Stimulated activated CD8-positive, alpha-beta memory T cell treated with anti-CD3 and anti-CD28 coated beads, Interleukin-7, amount 100 ng/mL, for 48 hours (primary cell): ENCODE measurements around the gene TKFC.
"Not testable (repeated sequence)": the region's sequence is repeated elsewhere in the genome, so short reads cannot be mapped to it uniquely, and the experiment has no call there.

Experiments used
- DNase-seq, 2 donors: peaks; one replicate each; pipeline ENCODE4 v3.0.0-alpha.2; 2020; ENCODE audit warnings: low read depth in 1 of 2; ENCODE audit errors: extremely low read depth in 1 of 2

Gene TKFC

DNA sequence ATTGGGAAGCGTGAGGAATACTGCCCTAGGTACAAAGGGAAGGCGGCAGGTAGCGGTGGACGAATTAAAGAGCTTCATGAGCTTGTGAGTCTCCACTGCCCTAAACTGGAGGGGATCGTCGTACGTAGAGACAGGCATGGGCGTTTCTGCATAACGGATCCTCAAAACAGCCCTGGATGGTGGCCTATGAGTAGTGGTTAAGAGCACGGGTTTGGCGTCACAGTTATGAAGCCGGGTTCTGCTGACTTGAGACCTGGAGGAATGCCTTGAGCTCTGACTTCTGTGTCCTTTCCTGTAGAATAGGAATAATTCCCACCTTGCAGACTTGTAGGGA, 29.5 kb downstream of the TKFC start:
- DNase-seq = peak in 1 of 2 donors; percentile 4

GRCh38 chr11:61364012-61364675, 31.1 kb downstream of the TKFC start:
- no peak for DNase-seq

GRCh38 chr11:61367406-61367805, 34.4 kb downstream of the TKFC start:
- DNase-seq = no peak

DNA sequence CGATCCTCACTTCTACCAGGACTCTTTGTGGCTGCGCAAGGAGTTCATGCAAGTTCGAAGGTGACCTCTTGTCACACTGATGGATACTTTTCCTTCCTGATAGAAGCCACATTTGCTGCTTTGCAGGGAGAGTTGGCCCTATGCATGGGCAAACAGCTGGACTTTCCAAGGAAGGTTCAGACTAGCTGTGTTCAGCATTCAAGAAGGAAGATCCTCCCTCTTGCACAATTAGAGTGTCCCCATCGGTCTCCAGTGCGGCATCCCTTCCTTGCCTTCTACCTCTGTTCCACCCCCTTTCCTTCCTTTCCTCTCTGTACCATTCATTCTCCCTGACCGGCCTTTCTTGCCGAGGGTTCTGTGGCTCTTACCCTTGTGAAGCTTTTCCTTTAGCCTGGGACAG, 35.6 kb downstream of the TKFC start:
- no peak for DNase-seq

DNA sequence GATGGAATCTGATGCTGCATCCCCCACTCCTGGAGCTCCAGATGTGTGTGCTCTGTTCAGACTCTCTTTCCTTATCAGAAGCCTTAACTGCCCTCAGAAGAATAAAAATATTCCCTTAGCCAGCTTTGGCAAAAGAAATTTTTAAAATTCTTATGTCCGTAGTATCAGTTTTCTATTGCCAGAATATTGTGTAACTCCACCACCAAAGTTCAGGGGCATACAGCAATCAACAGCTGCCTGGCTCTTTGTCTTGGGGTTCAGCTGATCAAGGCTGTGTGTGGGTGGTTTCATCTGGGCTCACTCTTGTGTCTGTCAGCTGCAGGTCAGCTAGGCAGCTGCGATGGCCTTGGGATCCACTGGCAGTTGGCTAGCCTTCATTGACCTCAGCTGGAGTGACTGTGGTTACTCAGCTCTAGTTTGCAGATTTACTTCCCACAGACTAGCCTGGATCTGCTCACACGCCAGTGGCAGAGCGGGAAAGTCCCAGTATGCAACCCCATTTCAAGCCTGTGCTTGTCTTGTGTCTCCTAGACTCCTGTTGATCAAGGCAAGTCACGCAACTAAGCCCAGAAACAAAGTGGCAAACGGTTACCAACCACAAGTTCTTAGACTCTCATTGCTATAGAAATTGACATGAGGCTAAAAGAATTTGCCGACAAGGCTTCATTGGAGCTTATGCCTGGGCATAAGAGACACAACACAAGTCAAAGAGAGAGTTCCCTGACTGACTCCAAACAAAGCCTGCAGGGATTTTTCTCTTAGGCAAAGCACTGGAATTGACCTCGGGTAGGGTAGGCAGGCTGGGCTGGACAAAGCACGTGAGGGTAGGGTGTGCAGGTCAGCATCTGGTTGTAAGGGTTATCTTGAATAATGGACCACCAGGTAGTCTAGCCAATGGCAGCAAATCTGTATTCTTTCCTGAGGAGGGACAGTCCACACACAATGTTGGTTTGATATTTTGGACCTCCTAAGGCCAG, 36.6 kb downstream of the TKFC start:
- DNase-seq = no peak

- DNase-seq = no peak
Measured at GRCh38 chr11:61370349-61371005, 37.4 kb downstream of the TKFC start.

GRCh38 chr11:61372659-61373420, 39.8 kb downstream of the TKFC start:
- no peak for DNase-seq

- DNase-seq = no peak
Measured at GRCh38 chr11:61375761-61376108, 42.7 kb downstream of the TKFC start.

GRCh38 chr11:61377461-61378160, 44.6 kb downstream of the TKFC start:
- no peak for DNase-seq

DNA sequence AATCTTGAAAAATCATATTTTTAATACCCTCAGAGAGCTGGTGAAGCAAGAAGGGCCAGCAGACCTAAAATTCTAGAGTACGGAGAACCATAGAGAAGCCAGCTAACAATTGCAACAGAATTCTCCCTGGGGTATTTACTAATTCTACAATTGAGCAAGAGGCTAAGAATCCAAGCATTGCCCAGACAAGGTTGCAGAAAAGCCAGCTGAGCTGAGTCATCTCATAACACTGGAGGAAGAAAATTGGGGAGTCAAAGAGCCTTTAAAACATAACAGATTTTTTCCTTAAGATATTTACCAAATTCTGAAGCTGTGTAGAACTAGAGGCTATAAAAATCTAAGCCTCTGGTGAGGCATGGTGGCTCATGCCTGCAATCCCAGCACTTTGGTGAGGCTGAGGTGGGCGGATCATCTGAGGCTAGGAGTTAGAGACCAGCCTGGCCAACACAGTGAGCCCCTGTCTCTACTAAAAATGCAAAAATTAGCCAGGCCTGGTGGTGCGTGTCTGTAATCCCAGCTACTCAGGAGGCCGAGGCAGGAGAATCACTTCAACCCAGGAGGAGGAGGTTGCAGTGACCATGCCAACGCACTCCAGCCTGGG, 45.8 kb downstream of the TKFC start:
- DNase-seq = no peak

DNA sequence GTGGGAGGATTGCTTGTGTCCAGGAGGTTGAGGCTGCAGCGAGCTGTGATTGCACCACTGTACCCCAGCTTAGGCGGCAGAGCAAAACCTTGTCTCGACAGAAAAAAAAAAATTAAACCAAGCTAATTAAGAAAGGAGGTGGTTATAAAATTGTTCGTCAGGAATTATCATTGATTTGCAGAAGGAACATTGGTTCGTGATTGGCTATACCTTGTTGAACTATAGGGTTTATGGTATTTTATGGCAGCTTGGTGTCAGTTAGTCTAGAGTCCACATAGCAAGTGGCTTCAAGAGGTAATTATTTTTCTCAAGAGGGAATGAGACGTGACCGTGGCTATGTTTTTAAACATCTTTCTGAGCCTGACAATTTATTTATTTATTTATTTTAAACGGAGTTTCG, 47.9 kb downstream of the TKFC start:
- no peak for DNase-seq

DNA sequence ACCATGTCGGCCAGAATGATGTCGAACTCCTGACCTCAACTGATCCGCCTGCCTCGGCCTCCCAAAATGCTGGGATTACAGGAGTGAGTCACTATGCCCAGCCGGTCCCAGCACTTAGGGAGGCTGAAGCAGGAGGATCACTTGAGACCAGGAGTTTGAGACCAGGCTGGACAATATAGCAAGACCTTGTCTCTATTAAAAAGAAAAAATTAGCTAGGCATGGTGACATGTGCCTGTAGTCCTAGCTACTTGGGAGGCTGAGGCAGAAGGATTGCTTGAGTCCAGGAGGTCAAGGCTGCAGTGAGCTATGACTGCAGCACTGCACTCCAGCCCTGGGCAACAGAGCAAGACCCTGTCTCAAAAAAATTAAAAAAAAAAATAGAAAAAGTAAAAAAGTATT, 50.8 kb downstream of the TKFC start:
- DNase-seq = not testable (repeated sequence)

GRCh38 chr11:61384271-61385242, 51.5 kb downstream of the TKFC start:
- DNase-seq = no peak

DNA sequence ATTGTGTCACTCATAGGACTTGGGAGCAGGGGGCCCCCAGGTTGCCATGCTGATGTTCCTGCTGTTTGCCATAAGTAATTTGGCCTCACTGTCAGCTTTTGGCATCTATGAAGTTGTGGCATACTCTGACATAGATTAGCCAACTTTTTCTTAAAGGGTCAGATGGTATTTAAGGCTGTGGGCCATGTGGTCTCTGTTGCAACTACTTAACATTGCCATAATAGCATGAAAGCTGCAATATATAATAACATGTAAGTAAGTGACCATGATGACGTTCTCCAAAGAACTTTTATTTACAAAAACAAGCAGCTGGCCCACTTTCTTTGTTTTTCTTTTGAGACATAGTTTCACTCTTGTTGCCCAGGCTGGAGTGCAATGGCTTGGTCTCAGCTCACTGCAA, 57.1 kb downstream of the TKFC start:
- DNase-seq = no peak

DNA sequence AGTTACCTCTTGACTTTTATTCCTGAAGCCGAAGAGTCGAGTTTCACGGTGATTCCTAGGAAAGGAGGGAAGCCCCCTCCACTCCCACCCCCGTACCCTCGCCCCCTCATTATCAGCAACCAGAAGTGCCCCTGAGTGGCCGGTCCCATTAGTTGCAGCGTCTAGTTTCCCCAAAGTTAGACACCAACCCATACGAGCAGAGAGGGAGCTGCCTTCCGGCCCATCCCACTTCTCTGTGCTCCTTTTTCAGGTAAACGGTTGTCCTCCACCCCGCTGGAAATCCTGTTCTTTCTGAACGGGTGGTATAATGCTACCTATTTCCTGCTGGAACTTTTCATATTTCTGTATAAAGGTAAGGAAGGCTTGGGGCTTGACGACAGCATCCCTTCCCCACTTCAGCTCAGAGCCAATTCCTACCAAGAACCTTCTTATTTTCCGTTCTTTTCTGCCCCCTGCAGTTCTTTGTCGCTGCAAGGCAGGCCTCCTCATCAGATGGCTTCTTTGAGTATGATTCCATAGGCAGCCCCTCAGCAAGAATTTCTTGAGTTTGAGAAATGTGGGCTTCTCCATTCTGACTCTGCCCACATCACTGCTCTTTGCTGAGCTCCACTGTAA, 60.1 kb downstream of the TKFC start:
- no peak for DNase-seq
